H9 (cell line): Measurements from ENCODE around the gene ODAD3. TPM values are rescaled to one million over a fixed set of nuclear protein-coding genes. Genes with fewer than 3 reads are reported as not detected.

ENCODE experiments used
- DNase-seq: peaks from one replicate; pipeline ENCODE4 v3.0.0-alpha.2; 2017
- H2AFZ ChIP-seq: one replicate; pipeline ENCODE4 v1.6.1; 2013; ENCODE audit warnings: mild to moderate bottlenecking, low read length, control low read depth, moderate library complexity
- H2AK5ac ChIP-seq: 2 replicates; pipeline ENCODE4 v1.6.1; 2013; ENCODE audit warnings: low read length, control low read depth, mixed read lengths; ENCODE audit not compliant: insufficient read length
- H2BK120ac ChIP-seq: one replicate; pipeline ENCODE4 v1.6.1; 2013; ENCODE audit warnings: low read depth, mild to moderate bottlenecking, low read length, control low read depth, inconsistent platforms; ENCODE audit not compliant: poor library complexity, severe bottlenecking
- H2BK12ac ChIP-seq: 2 replicates; pipeline ENCODE4 v1.6.1; 2013; ENCODE audit warnings: low read length, control low read depth, mixed read lengths, low read depth; ENCODE audit not compliant: insufficient read length
- H2BK15ac ChIP-seq: 2 replicates; pipeline ENCODE4 v1.6.1; 2013; ENCODE audit warnings: low read depth, low read length, control low read depth
- H2BK20ac ChIP-seq: one replicate; pipeline ENCODE4 v1.6.1; 2013; ENCODE audit warnings: low read depth, mild to moderate bottlenecking, low read length, control low read depth, inconsistent platforms; ENCODE audit not compliant: poor library complexity, severe bottlenecking
- H2BK5ac ChIP-seq: 2 replicates; pipeline ENCODE4 v1.6.1; 2013; ENCODE audit warnings: low read length, control low read depth, mixed read lengths; ENCODE audit not compliant: insufficient read length
- H3K14ac ChIP-seq: 2 replicates; pipeline ENCODE4 v1.6.1; 2013; ENCODE audit warnings: low read length, control low read depth; ENCODE audit not compliant: insufficient read depth
- H3K18ac ChIP-seq: 2 replicates; pipeline ENCODE4 v1.6.1; 2013; ENCODE audit warnings: low read depth, mild to moderate bottlenecking, mixed read lengths, low read length, control low read depth; ENCODE audit not compliant: insufficient read length
- H3K23ac ChIP-seq: 2 replicates; pipeline ENCODE4 v1.6.1; 2013; ENCODE audit warnings: low read length, control low read depth, mixed read lengths, low read depth; ENCODE audit not compliant: insufficient read length
- H3K23me2 ChIP-seq: 2 replicates; pipeline ENCODE4 v1.6.1; 2013; ENCODE audit warnings: low read depth, mild to moderate bottlenecking, mixed read lengths, low read length, control low read depth; ENCODE audit not compliant: insufficient read length, poor library complexity, severe bottlenecking
- H3K27ac ChIP-seq: 2 replicates; pipeline ENCODE4 v1.5.1; 2013; ENCODE audit warnings: low read length, control low read depth, mixed read lengths, low read depth; ENCODE audit not compliant: insufficient read length
- H3K27me3 ChIP-seq: 2 replicates; pipeline ENCODE4 v1.6.1; 2013; ENCODE audit warnings: low read length, control low read depth, inconsistent platforms; ENCODE audit not compliant: insufficient read depth
- H3K4ac ChIP-seq: 2 replicates; pipeline ENCODE4 v1.6.1; 2013; ENCODE audit warnings: low read depth, mild to moderate bottlenecking, control low read depth, inconsistent platforms, low read length, moderate library complexity
- H3K4me1 ChIP-seq: 2 replicates; pipeline ENCODE4 v1.6.1; 2013; ENCODE audit warnings: low read length, control low read depth, inconsistent platforms; ENCODE audit not compliant: insufficient read depth
- H3K4me2 ChIP-seq: 2 replicates; pipeline ENCODE4 v1.6.1; 2013; ENCODE audit warnings: low read length, control low read depth, mixed read lengths; ENCODE audit not compliant: insufficient read length, insufficient read depth
- H3K56ac ChIP-seq: 2 replicates; pipeline ENCODE4 v1.6.1; 2013; ENCODE audit warnings: low read depth, mild to moderate bottlenecking, mixed read lengths, low read length, control low read depth; ENCODE audit not compliant: insufficient read length
- H3K79me1 ChIP-seq: 2 replicates; pipeline ENCODE4 v1.6.1; 2013; ENCODE audit warnings: low read depth, mild to moderate bottlenecking, moderate library complexity, low read length, control low read depth, inconsistent platforms; ENCODE audit not compliant: insufficient read depth, poor library complexity, severe bottlenecking
- H3K79me2 ChIP-seq: 2 replicates; pipeline ENCODE4 v1.6.1; 2013; ENCODE audit warnings: low read length, control low read depth, inconsistent platforms; ENCODE audit not compliant: insufficient read depth
- H3K9ac ChIP-seq: 2 replicates; pipeline ENCODE4 v1.6.1; 2013; ENCODE audit warnings: low read length, control low read depth, mixed read lengths; ENCODE audit not compliant: insufficient read length; ENCODE audit errors: extremely low read depth
- H3K9me3 ChIP-seq: one replicate; pipeline ENCODE4 v1.6.1; 2013; ENCODE audit warnings: low read depth, low read length, inconsistent platforms; ENCODE audit not compliant: control insufficient read depth
- H3T11ph ChIP-seq: one replicate; pipeline ENCODE4 v1.6.1; 2013; ENCODE audit warnings: mild to moderate bottlenecking, low read length, control low read depth, inconsistent platforms
- H4K20me1 ChIP-seq: one replicate; pipeline ENCODE4 v1.6.1; 2013; ENCODE audit not compliant: control insufficient read depth, insufficient read length, insufficient read depth
- H4K5ac ChIP-seq: 2 replicates; pipeline ENCODE4 v1.6.1; 2013; ENCODE audit warnings: low read depth, mild to moderate bottlenecking, mixed read lengths, low read length, control low read depth; ENCODE audit not compliant: insufficient read length
- H4K8ac ChIP-seq: replicated peaks from 2 replicates; pipeline ENCODE4 v1.6.1; 2013; ENCODE audit warnings: low read length, control low read depth, mixed read lengths, low read depth; ENCODE audit not compliant: insufficient read length
- H4K91ac ChIP-seq: 2 replicates; pipeline ENCODE4 v1.6.1; 2013; ENCODE audit warnings: low read depth, mild to moderate bottlenecking, moderate library complexity, mixed read lengths, low read length, control low read depth; ENCODE audit not compliant: insufficient read length
- H3K27ac Mint-ChIP-seq, 3 experiments: 2 replicates in 2 of 3; 3 replicates in 1 of 3; pipeline ENCODE4 v1.8.0; 2020 to 2021; ENCODE audit warnings: mixed read lengths in 3 of 3, mild to moderate bottlenecking in 1 of 3, moderate library complexity in 1 of 3
- H3K27me3 Mint-ChIP-seq: 2 replicates; pipeline ENCODE4 v1.8.0; 2021; ENCODE audit warnings: low read depth, mild to moderate bottlenecking, moderate library complexity, mixed read lengths
- H3K36me3 Mint-ChIP-seq, 3 experiments: 2 replicates in 2 of 3; 3 replicates in 1 of 3; pipeline ENCODE4 v1.8.0; 2020 to 2021; ENCODE audit warnings: low read depth in 3 of 3, mixed read lengths in 3 of 3; ENCODE audit not compliant: insufficient read depth in 1 of 3
- H3K4me1 Mint-ChIP-seq, 2 experiments: 2 replicates each; pipeline ENCODE4 v1.8.0; 2020; ENCODE audit warnings: mixed read lengths in 2 of 2
- H3K4me3 Mint-ChIP-seq, 2 experiments: 2 replicates in 1 of 2; 3 replicates in 1 of 2; pipeline ENCODE4 v1.8.0; 2020 to 2021; ENCODE audit warnings: mild to moderate bottlenecking in 2 of 2, mixed read lengths in 2 of 2, moderate library complexity in 1 of 2
- H3K9me3 Mint-ChIP-seq, 2 experiments: 2 replicates in 1 of 2; 3 replicates in 1 of 2; pipeline ENCODE4 v1.8.0; 2020; ENCODE audit warnings: mild to moderate bottlenecking in 2 of 2, mixed read lengths in 2 of 2, moderate library complexity in 1 of 2
- CTCF ChIP-seq: fragments of 200-600 bp; sonication (generic); conservative IDR thresholded peaks from 3 replicates; pipeline ENCODE4 v1.8.0; 2021; ENCODE audit warnings: antibody characterized with exemption, mild to moderate bottlenecking
- WGBS: extraction: QIAGEN DNeasy Blood & Tissue Kit; methylation state at CpG from one replicate; pipeline ENCODE4 v1.1.7; 2013; ENCODE audit warnings: missing lambda C conversion rate, low lambda C conversion rate, mixed read lengths; ENCODE audit not compliant: insufficient read length; ENCODE audit errors: extremely low coverage; 5-methylcytosine and 5-hydroxymethylcytosine counted together
- total RNA-seq: library from RNA; stranded (reverse); gene quantifications from 2 replicates; pipeline ENCODE4 v1.2.1, GENCODE V29; 2021

Gene ODAD3
- total RNA-seq, 1 experiment from 2014 or later, result 2.5 TPM

GRCh38 chr19:11457831-11458230 is 22.9 kb upstream of the ODAD3 start:
- Histone ChIP-seq H3K4ac (no peak overlapping the region), H2AK5ac (no peak overlapping the region), H2AFZ (no peak overlapping the region), H3K23me2 (no peaks in the 10 kb centered on the region), H4K91ac (no peak overlapping the region), H4K20me1 (no peaks in the 10 kb centered on the region), H3K27ac (no peak overlapping the region), H2BK15ac (no peak overlapping the region), H2BK12ac (no peak overlapping the region), H3K4me1 (no peaks in the 10 kb centered on the region), H2BK120ac (no peak overlapping the region), H3K27me3 (no peaks in the 10 kb centered on the region), H3K4me2 (no peak overlapping the region), H3K56ac (no peak overlapping the region), H3K9me3 (no peaks in the 10 kb centered on the region), H3K18ac (no peak overlapping the region), H3K79me2 (no peaks in the 10 kb centered on the region), H4K5ac (no peak overlapping the region), H3T11ph (no peak overlapping the region), H3K79me1 (no peaks in the 10 kb centered on the region), H2BK5ac (no peak overlapping the region), H3K23ac (no peak overlapping the region), H3K9ac (no peak overlapping the region), H4K8ac (no peak overlapping the region), H2BK20ac (no peak overlapping the region), H3K14ac (no peak overlapping the region)
- Mint-ChIP-seq H3K4me1 (peaks cover 9 to 27% of the 10 kb centered on the region in 2 experiments), H3K27me3 (peaks cover 4% of the 10 kb centered on the region; the same call in 1 of the 2 replicates), H3K9me3 (no peaks in the 10 kb centered on the region; a peak in 1 of 5 replicates), H3K27ac (no peak overlapping the region), H3K36me3 (no peaks in the 10 kb centered on the region), H3K4me3 (no peak overlapping the region)
- no peak for TF ChIP-seq CTCF
- no peak for DNase-seq
- no CpG with 5 or more reads among the region's 20 CpGs for WGBS
